Peyer's patch (tissue), 4 donors: ENCODE measurements around the gene EXOC1.

Source experiments
- CTCF ChIP-seq, 6 experiments: fragments of 450-650 bp in 4 of 6; fragments of 200-600 bp in 2 of 6; sonication (generic) in 1 of 6; IDR thresholded peaks; one replicate each; pipeline ENCODE4 v1.5.1; 2017 to 2019; ENCODE audit warnings: antibody characterized with exemption in 6 of 6, mild to moderate bottlenecking in 3 of 6, moderate library complexity in 1 of 6
- POLR2A ChIP-seq, 2 donors: fragments of 450-650 bp; IDR thresholded peaks; one replicate each; pipeline ENCODE4 v1.5.1; 2017; ENCODE audit warnings: antibody characterized with exemption in 2 of 2, mild to moderate bottlenecking in 2 of 2, moderate library complexity in 2 of 2

- TF ChIP-seq CTCF (IDR thresholded peaks at IDR 0.05) = no peak
- TF ChIP-seq POLR2A (IDR thresholded peaks at IDR 0.05) = no peak
Observed at GRCh38 chr4:55941881-55942396, 88.5 kb downstream of the EXOC1 start.
